Adrenal gland (tissue), 5 donors: ENCODE measurements around the gene DHX58.

Experiments
- CTCF ChIP-seq, 6 experiments: fragments of 450-650 bp in 4 of 6; fragments of 200-600 bp in 2 of 6; sonication (generic) in 1 of 6; IDR thresholded peaks; 1 replicate in 5 of 6; 2 replicates in 1 of 6; pipeline versions ENCODE4 v1.5.1 to v1.8.0; 2016 to 2021; ENCODE audit warnings: antibody characterized with exemption in 6 of 6, mild to moderate bottlenecking in 2 of 6, moderate library complexity in 1 of 6
- POLR2A ChIP-seq, 2 donors: fragments of 450-650 bp; IDR thresholded peaks; one replicate each; pipeline ENCODE4 v1.6.1; 2017; ENCODE audit warnings: antibody characterized with exemption in 2 of 2, mild to moderate bottlenecking in 2 of 2, moderate library complexity in 1 of 2
- donor health status: DM: no; HTN: no; CAD: no.

GRCh38 chr17:42060231-42060630, 52.3 kb downstream of the DHX58 start:
- TF ChIP-seq CTCF (IDR thresholded peaks at IDR 0.05) (no peak), POLR2A (IDR thresholded peaks at IDR 0.05) (no peak)
